ENCODE data around the gene C17orf107.

Gene C17orf107

DNA sequence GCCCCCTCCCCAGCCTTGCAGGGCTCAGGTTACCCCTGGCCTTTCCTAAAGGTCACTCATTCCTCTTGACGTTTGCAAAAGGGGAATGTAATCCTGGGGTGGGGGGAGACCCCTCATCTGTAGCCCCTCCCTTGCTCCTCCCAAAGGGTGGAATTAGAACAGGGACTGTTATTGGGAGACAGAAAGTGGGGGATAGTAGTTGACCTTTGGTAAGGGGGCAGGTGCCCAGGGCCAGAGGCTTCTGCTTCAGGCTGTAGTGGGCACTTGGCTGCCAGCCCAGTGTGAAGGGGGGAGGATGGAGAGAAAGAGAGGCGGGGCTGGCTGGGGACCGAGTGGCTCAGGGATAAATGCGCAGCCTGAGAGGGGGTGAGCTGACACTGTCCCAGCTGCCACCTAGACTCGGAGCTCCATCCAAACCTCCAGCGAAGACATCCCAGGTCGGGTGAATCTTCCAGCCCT, 51.4 kb downstream of the C17orf107 start, which contains the start of gene ENO3:
ENO3 (plus strand) TSS at position 374 of the 459 bp plus-strand sequence. CDS start 711 bp downstream, outside the sequence.
- DNase-seq: no peak

DNA sequence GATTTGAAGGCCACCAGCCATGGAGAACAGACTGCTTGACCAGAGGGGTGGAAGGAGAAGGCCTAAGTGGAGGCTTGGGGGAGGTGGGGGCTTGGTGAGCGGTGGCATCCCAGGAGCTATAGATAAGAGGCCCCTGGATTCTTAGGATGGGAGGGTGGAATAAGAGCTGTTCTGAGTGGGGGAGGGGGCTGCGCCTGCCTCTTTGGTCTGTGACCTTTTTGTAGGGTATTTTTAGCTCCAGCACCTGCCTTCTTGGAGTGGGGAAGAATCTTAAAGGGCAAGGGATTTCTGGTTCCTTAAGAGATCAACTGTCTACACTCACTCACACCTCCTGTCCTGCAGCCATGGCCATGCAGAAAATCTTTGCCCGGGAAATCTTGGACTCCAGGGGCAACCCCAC, 52.1 kb downstream of the C17orf107 start:
- no peak for DNase-seq
